ENCODE data around the gene CHMP1A.
A peak's percentile ranks its signal among the peaks of the same experiment; 100 is the strongest.
"Not testable (repeated sequence)": the region's sequence is repeated elsewhere in the genome, so short reads cannot be mapped to it uniquely, and the experiment has no call there.

Gene CHMP1A

GRCh38 chr16:89657442-89658220, at the start of gene CHMP1A, which contains the start of gene SPATA33:
Gene CHMP1A, minus strand, starts transcription at chr16:89657708. Its CDS starts 120 bp downstream, at chr16:89657588.
Gene SPATA33, plus strand, starts transcription at chr16:89657836. Its CDS starts 76 bp downstream, at chr16:89657912.
- DNase-seq: peak; percentile 90

GRCh38 chr16:89706518-89707260, 49.2 kb upstream of the CHMP1A start:
- no peak for DNase-seq

GRCh38 chr16:89705006-89705405, 47.5 kb upstream of the CHMP1A start:
- DNase-seq: no peak

- DNase-seq: no peak
Measured at GRCh38 chr16:89704281-89704680, 46.8 kb upstream of the CHMP1A start.

GRCh38 chr16:89701425-89702406, 44.2 kb upstream of the CHMP1A start, which contains the start of gene SPATA2L:
Gene SPATA2L, minus strand, starts transcription at chr16:89701705. Its CDS starts 473 bp downstream, at chr16:89701232.
- peak; percentile 97 for DNase-seq

- no peak for DNase-seq
Measured at GRCh38 chr16:89700649-89701424, 43.3 kb upstream of the CHMP1A start.

GRCh38 chr16:89700100-89700648, 42.7 kb upstream of the CHMP1A start:
- DNase-seq: peak; percentile 98

- not testable (repeated sequence) for DNase-seq
Measured at GRCh38 chr16:89699629-89700099, 42.2 kb upstream of the CHMP1A start.

GRCh38 chr16:89698717-89699116, 41.2 kb upstream of the CHMP1A start:
- not testable (repeated sequence) for DNase-seq

- DNase-seq: no peak
Measured at GRCh38 chr16:89697616-89698331, 40.3 kb upstream of the CHMP1A start.

GRCh38 chr16:89697161-89697615, 39.7 kb upstream of the CHMP1A start:
- no peak for DNase-seq

GRCh38 chr16:89696670-89697128, 39.2 kb upstream of the CHMP1A start:
- no peak for DNase-seq

- DNase-seq: no peak
Measured at GRCh38 chr16:89695875-89696669, 38.6 kb upstream of the CHMP1A start.

GRCh38 chr16:89695086-89695874, 37.8 kb upstream of the CHMP1A start:
- DNase-seq: no peak

- not testable (repeated sequence) for DNase-seq
Measured at GRCh38 chr16:89694784-89695085, 37.2 kb upstream of the CHMP1A start.

- DNase-seq: no peak
Measured at GRCh38 chr16:89693931-89694783, 36.6 kb upstream of the CHMP1A start.

- no peak for DNase-seq
Measured at GRCh38 chr16:89693289-89693731, 35.8 kb upstream of the CHMP1A start.
